Epithelial cell of esophagus (primary cell): ENCODE results near the gene KRTAP10-4.
"Not testable (repeated sequence)": the region's sequence is repeated elsewhere in the genome, so short reads cannot be mapped to it uniquely, and the experiment has no call there.

Source experiments
- DNase-seq: peaks from one replicate; pipeline ENCODE4 v3.0.0; 2010; ENCODE audit warnings: low read depth
- H3K4me3 ChIP-seq: 2 replicates; pipeline ENCODE4 v1.5.1; 2011; ENCODE audit warnings: mild to moderate bottlenecking, low read length, control low read depth
- CTCF ChIP-seq: IDR thresholded peaks from 2 replicates; pipeline ENCODE4 v1.5.1; 2011; ENCODE audit warnings: low read depth, mild to moderate bottlenecking, low read length, control low read depth, inconsistent platforms; ENCODE audit not compliant: insufficient read depth; ENCODE audit errors: missing control alignments

Gene KRTAP10-4

GRCh38 chr21:44599264-44600029 lies 25.9 kb downstream of the KRTAP10-4 start:
- no peak for DNase-seq
- no peak for TF ChIP-seq CTCF

GRCh38 chr21:44600118-44600978 lies 26.8 kb downstream of the KRTAP10-4 start, which contains the start of gene KRTAP10-7:
KRTAP10-7 (plus strand) TSS chr21:44600597; CDS start chr21:44600622, 25 bp downstream.
- not testable (repeated sequence) for DNase-seq, H3K4me3 ChIP-seq

More at GRCh38 chr21:44599264-44600029, 25.9 kb downstream of the KRTAP10-4 start:
- H3K4me3 ChIP-seq: no peak overlapping the region

- not testable (repeated sequence) for H3K4me3 ChIP-seq, DNase-seq
Observed at GRCh38 chr21:44601091-44601490, 27.6 kb downstream of the KRTAP10-4 start.

- H3K4me3 ChIP-seq: no peak overlapping the region
- no peak for DNase-seq
- TF ChIP-seq CTCF: no peak
Observed at GRCh38 chr21:44601596-44602462, 28.3 kb downstream of the KRTAP10-4 start.

GRCh38 chr21:44602463-44602850 lies 28.9 kb downstream of the KRTAP10-4 start:
- H3K4me3 ChIP-seq: no peak overlapping the region
- DNase-seq: no peak
- no peak for TF ChIP-seq CTCF

- H3K4me3 ChIP-seq: no peak overlapping the region
- no peak for DNase-seq
- no peak for TF ChIP-seq CTCF
Observed at GRCh38 chr21:44603109-44603875, 29.8 kb downstream of the KRTAP10-4 start.

- no peak for TF ChIP-seq CTCF
- DNase-seq: no peak
- no peak overlapping the region for H3K4me3 ChIP-seq
Observed at GRCh38 chr21:44603911-44604310, 30.4 kb downstream of the KRTAP10-4 start.
